Mesenchymal stem cell (in vitro differentiated cells and primary cell): Measurements from ENCODE around the gene AFF2.

Source experiments
- DNase-seq: peaks from one replicate; pipeline ENCODE4 v3.0.0-alpha.2; 2013
- H2AFZ ChIP-seq: one replicate; pipeline ENCODE4 v1.6.1; 2013; ENCODE audit warnings: low read depth, mild to moderate bottlenecking, control low read depth, inconsistent platforms, low read length, moderate library complexity
- H2AK5ac ChIP-seq: 2 replicates; pipeline ENCODE4 v1.6.1; 2013; ENCODE audit warnings: low read length, moderate library complexity, mild to moderate bottlenecking, inconsistent platforms; ENCODE audit not compliant: severe bottlenecking
- H2BK120ac ChIP-seq: one replicate; pipeline ENCODE4 v1.6.1; 2013; ENCODE audit warnings: low read depth, mild to moderate bottlenecking, inconsistent platforms, low read length, moderate library complexity
- H2BK12ac ChIP-seq, 2 experiments: one replicate each; pipeline ENCODE4 v1.6.1; 2013; ENCODE audit warnings: inconsistent platforms in 2 of 2, low read length in 2 of 2, mild to moderate bottlenecking in 2 of 2, moderate library complexity in 2 of 2, control low read depth in 1 of 2
- H2BK15ac ChIP-seq: one replicate; pipeline ENCODE4 v1.6.1; 2013; ENCODE audit warnings: mild to moderate bottlenecking, low read depth, inconsistent platforms; ENCODE audit not compliant: poor library complexity, severe bottlenecking
- H2BK5ac ChIP-seq: 2 replicates; pipeline ENCODE4 v1.6.1; 2013; ENCODE audit warnings: low read depth, mild to moderate bottlenecking, low read length, control low read depth, inconsistent platforms; ENCODE audit not compliant: poor library complexity, severe bottlenecking
- H3K14ac ChIP-seq, 2 experiments: one replicate each; pipeline ENCODE4 v1.6.1; 2013; ENCODE audit warnings: inconsistent platforms in 2 of 2, low read length in 2 of 2, control low read depth in 1 of 2, mild to moderate bottlenecking in 1 of 2, moderate library complexity in 1 of 2
- H3K18ac ChIP-seq, 2 experiments: one replicate each; pipeline ENCODE4 v1.6.1; 2013; ENCODE audit warnings: inconsistent platforms in 2 of 2, low read length in 2 of 2, control low read depth in 1 of 2, low read depth in 1 of 2, mild to moderate bottlenecking in 1 of 2
- H3K23ac ChIP-seq, 2 experiments: one replicate each; pipeline ENCODE4 v1.6.1; 2013; ENCODE audit warnings: inconsistent platforms in 2 of 2, low read length in 2 of 2, mild to moderate bottlenecking in 2 of 2, moderate library complexity in 2 of 2, control low read depth in 1 of 2
- H3K27ac ChIP-seq: 2 replicates; pipeline ENCODE4 v1.5.1; 2013; ENCODE audit warnings: mild to moderate bottlenecking, moderate library complexity, low read length, control low read depth, inconsistent platforms; ENCODE audit not compliant: poor library complexity, severe bottlenecking
- H3K27me3 ChIP-seq, 2 experiments: 2 replicates each; pipeline versions ENCODE4 v1.6.1 to v1.7.0; 2013; ENCODE audit warnings: low read length in 2 of 2, mild to moderate bottlenecking in 2 of 2, moderate library complexity in 2 of 2, control low read depth in 1 of 2, inconsistent platforms in 1 of 2; ENCODE audit not compliant: control insufficient read depth in 1 of 2, insufficient read depth in 1 of 2
- H3K36me3 ChIP-seq, 2 experiments: 2 replicates each; pipeline versions ENCODE4 v1.6.1 to v1.7.0; 2013; ENCODE audit warnings: low read length in 2 of 2, control low read depth in 1 of 2, inconsistent platforms in 1 of 2, low read depth in 1 of 2, mild to moderate bottlenecking in 1 of 2; ENCODE audit not compliant: insufficient read depth in 2 of 2, control insufficient read depth in 1 of 2
- H3K4ac ChIP-seq, 2 experiments: one replicate each; pipeline ENCODE4 v1.6.1; 2013; ENCODE audit warnings: inconsistent platforms in 2 of 2, low read length in 2 of 2, mild to moderate bottlenecking in 2 of 2, moderate library complexity in 2 of 2, control low read depth in 1 of 2, low read depth in 1 of 2
- H3K4me1 ChIP-seq: 2 replicates; pipeline ENCODE4 v1.6.1; 2013; ENCODE audit warnings: low read depth, low read length, control low read depth; ENCODE audit not compliant: control insufficient read depth, insufficient read depth
- H3K4me2 ChIP-seq: 2 replicates; pipeline ENCODE4 v1.6.1; 2013; ENCODE audit warnings: low read length, mild to moderate bottlenecking, inconsistent platforms; ENCODE audit not compliant: poor library complexity, severe bottlenecking
- H3K4me3 ChIP-seq, 2 experiments: 2 replicates each; pipeline versions ENCODE4 v1.5.1 to v1.7.0; 2013; ENCODE audit warnings: low read length in 2 of 2, mild to moderate bottlenecking in 2 of 2, control low read depth in 1 of 2, low read depth in 1 of 2; ENCODE audit not compliant: insufficient read depth in 1 of 2
- H3K79me1 ChIP-seq: replicated peaks from 2 replicates; pipeline ENCODE4 v1.6.1; 2013; ENCODE audit warnings: mild to moderate bottlenecking, control low read depth, low read length, inconsistent platforms; ENCODE audit not compliant: poor library complexity, severe bottlenecking
- H3K9ac ChIP-seq: 2 replicates; pipeline ENCODE4 v1.7.0; 2013; ENCODE audit warnings: mild to moderate bottlenecking, low read length, moderate library complexity
- H3K9me3 ChIP-seq: 2 replicates; pipeline ENCODE4 v1.7.0; 2013; ENCODE audit warnings: mild to moderate bottlenecking, low read length; ENCODE audit not compliant: control insufficient read depth
- H4K8ac ChIP-seq: one replicate; pipeline ENCODE4 v1.6.1; 2013; ENCODE audit warnings: inconsistent platforms, mild to moderate bottlenecking, low read length, moderate library complexity
- H4K91ac ChIP-seq: one replicate; pipeline ENCODE4 v1.6.1; 2013; ENCODE audit warnings: mild to moderate bottlenecking, low read length, inconsistent platforms
- WGBS: methylation state at CpG from one replicate; pipeline ENCODE4 v1.1.7; 2013; ENCODE audit warnings: mixed read lengths; 5-methylcytosine and 5-hydroxymethylcytosine counted together

Gene AFF2

GRCh38 chrX:148942754-148943153 is 442.3 kb downstream of the AFF2 start:
- no peak overlapping the region for H2BK12ac ChIP-seq
- no peak overlapping the region for H3K4me3 ChIP-seq
- no peak overlapping the region for H2AFZ ChIP-seq
- H3K9me3 ChIP-seq, result no peaks in the 10 kb centered on the region
- H3K27ac ChIP-seq, result no peak overlapping the region
- no peak overlapping the region for H2BK5ac ChIP-seq
- H3K9ac ChIP-seq, result no peak overlapping the region
- H3K4ac ChIP-seq, result no peak overlapping the region
- DNase-seq, result no peak
- H4K91ac ChIP-seq, result no peak overlapping the region
- no peak overlapping the region for H3K18ac ChIP-seq
- H2AK5ac ChIP-seq, result no peak overlapping the region
- H3K23ac ChIP-seq, result no peak overlapping the region
- H3K4me2 ChIP-seq, result no peak overlapping the region
- H3K79me1 ChIP-seq, result no peaks in the 10 kb centered on the region
- no peaks in the 10 kb centered on the region for H3K4me1 ChIP-seq
- no peaks in the 10 kb centered on the region for H3K36me3 ChIP-seq
- H3K27me3 ChIP-seq, result peaks cover 0 to 3% of the 10 kb centered on the region in 2 experiments
- 76% methylated on average over 5 of the region's 5 CpGs for WGBS
- H2BK15ac ChIP-seq, result no peak overlapping the region
- H2BK120ac ChIP-seq, result no peak overlapping the region
- H3K14ac ChIP-seq, result no peak overlapping the region
- H4K8ac ChIP-seq, result no peak overlapping the region

GRCh38 chrX:148947399-148947975 is 447.1 kb downstream of the AFF2 start:
- H3K23ac ChIP-seq, result no peak overlapping the region
- no peak overlapping the region for H4K8ac ChIP-seq
- H2AFZ ChIP-seq, result no peak overlapping the region
- H3K4me3 ChIP-seq, result no peak overlapping the region
- no CpG with 5 or more reads among the region's 3 CpGs for WGBS
- H2BK120ac ChIP-seq, result no peak overlapping the region
- no peak overlapping the region for H2BK5ac ChIP-seq
- H3K9me3 ChIP-seq, result no peaks in the 10 kb centered on the region
- no peak overlapping the region for H3K18ac ChIP-seq
- no peaks in the 10 kb centered on the region for H3K79me1 ChIP-seq
- H3K27me3 ChIP-seq, result peaks cover 0 to 3% of the 10 kb centered on the region in 2 experiments
- no peak for DNase-seq
- no peak overlapping the region for H3K4ac ChIP-seq
- no peak overlapping the region for H3K14ac ChIP-seq
- no peaks in the 10 kb centered on the region for H3K36me3 ChIP-seq
- no peak overlapping the region for H3K9ac ChIP-seq
- H4K91ac ChIP-seq, result no peak overlapping the region
- H2AK5ac ChIP-seq, result no peak overlapping the region
- no peak overlapping the region for H3K27ac ChIP-seq
- no peaks in the 10 kb centered on the region for H3K4me1 ChIP-seq
- no peak overlapping the region for H3K4me2 ChIP-seq
- no peak overlapping the region for H2BK12ac ChIP-seq
- H2BK15ac ChIP-seq, result no peak overlapping the region

- no peak overlapping the region for H2BK5ac ChIP-seq
- DNase-seq, result no peak
These were observed 455.9 kb downstream of the AFF2 start for GRCh38 chrX:148956352-148956751.

GRCh38 chrX:148958901-148959300 is 458.5 kb downstream of the AFF2 start:
- H3K79me1 ChIP-seq, result no peaks in the 10 kb centered on the region
- no peak overlapping the region for H3K4me3 ChIP-seq
- H4K91ac ChIP-seq, result no peak overlapping the region
- no peaks in the 10 kb centered on the region for H3K9me3 ChIP-seq
- H2BK12ac ChIP-seq, result no peak overlapping the region
- no peak for DNase-seq
- H4K8ac ChIP-seq, result no peak overlapping the region
- H2AK5ac ChIP-seq, result no peak overlapping the region
- H3K14ac ChIP-seq, result no peak overlapping the region
- H3K23ac ChIP-seq, result no peak overlapping the region
- no peak overlapping the region for H3K9ac ChIP-seq
- WGBS, result 82% methylated on average over 1 of the region's 1 CpG
- no peaks in the 10 kb centered on the region for H3K27me3 ChIP-seq
- no peak overlapping the region for H3K4me2 ChIP-seq
- no peak overlapping the region for H2AFZ ChIP-seq
- no peak overlapping the region for H3K27ac ChIP-seq
- H3K4ac ChIP-seq, result no peak overlapping the region
- no peak overlapping the region for H3K18ac ChIP-seq
- H2BK5ac ChIP-seq, result no peak overlapping the region
- H3K4me1 ChIP-seq, result no peaks in the 10 kb centered on the region
- H2BK15ac ChIP-seq, result no peak overlapping the region
- H3K36me3 ChIP-seq, result no peaks in the 10 kb centered on the region
- H2BK120ac ChIP-seq, result no peak overlapping the region

More at GRCh38 chrX:148956352-148956751, 455.9 kb downstream of the AFF2 start:
- Histone ChIP-seq H3K36me3 (no peaks in the 10 kb centered on the region), H3K4me3 (no peak overlapping the region), H4K91ac (no peak overlapping the region), H3K4me2 (no peak overlapping the region), H3K27ac (no peak overlapping the region), H3K27me3 (no peaks in the 10 kb centered on the region), H3K79me1 (no peaks in the 10 kb centered on the region), H2BK15ac (no peak overlapping the region), H2BK12ac (no peak overlapping the region), H3K4ac (no peak overlapping the region), H3K4me1 (no peaks in the 10 kb centered on the region), H3K9ac (no peak overlapping the region), H2AFZ (no peak overlapping the region), H4K8ac (no peak overlapping the region), H3K18ac (no peak overlapping the region), H2BK120ac (no peak overlapping the region), H3K14ac (no peak overlapping the region), H2AK5ac (no peak overlapping the region), H3K9me3 (no peaks in the 10 kb centered on the region), H3K23ac (no peak overlapping the region)
- 79% methylated on average over 3 of the region's 3 CpGs for WGBS
